Smooth muscle cell (in vitro differentiated cells): ENCODE measurements around the gene FLRT2. TPM values are rescaled to one million over a fixed set of nuclear protein-coding genes. Genes with fewer than 3 reads are reported as not detected.

Source experiments
- DNase-seq: peaks from one replicate; lab custom pipeline; 2025; ENCODE audit not compliant: unreplicated experiment; lab: John Stamatoyannopoulos, UW
- H2AFZ ChIP-seq: fragments of 200-600 bp; sonication (generic); 2 replicates; pipeline ENCODE4 v1.6.0; 2016; ENCODE audit warnings: antibody characterized with exemption, low read depth, mild to moderate bottlenecking
- H3F3A ChIP-seq: fragments of 200-600 bp; sonication (generic); 2 replicates; pipeline ENCODE4 v1.6.0; 2017; ENCODE audit warnings: antibody characterized with exemption, low read depth
- H3K27ac ChIP-seq: fragments of 200-600 bp; sonication (generic); 2 replicates; pipeline ENCODE4 v1.5.1; 2016; ENCODE audit warnings: low read depth, mild to moderate bottlenecking
- H3K27me3 ChIP-seq: fragments of 200-600 bp; sonication (generic); 2 replicates; pipeline ENCODE4 v1.6.1; 2016; ENCODE audit warnings: low read depth, mild to moderate bottlenecking
- H3K36me3 ChIP-seq: fragments of 200-600 bp; sonication (generic); 2 replicates; pipeline ENCODE4 v1.5.1; 2016; ENCODE audit warnings: low read depth
- H3K4me1 ChIP-seq: fragments of 200-600 bp; sonication (generic); 2 replicates; pipeline ENCODE4 v1.5.1; 2016; ENCODE audit warnings: low read depth
- H3K4me2 ChIP-seq: fragments of 200-600 bp; sonication (generic); 2 replicates; pipeline ENCODE4 v1.6.0; 2016; ENCODE audit warnings: mild to moderate bottlenecking
- H3K4me3 ChIP-seq: fragments of 200-600 bp; sonication (generic); 2 replicates; pipeline ENCODE4 v1.5.1; 2016; ENCODE audit warnings: mild to moderate bottlenecking
- H3K79me2 ChIP-seq: fragments of 200-600 bp; sonication (generic); 2 replicates; pipeline ENCODE4 v1.6.0; 2016; ENCODE audit warnings: low read depth, mild to moderate bottlenecking
- H3K9ac ChIP-seq: fragments of 200-600 bp; sonication (generic); 2 replicates; pipeline ENCODE4 v1.6.0; 2016; ENCODE audit warnings: low read depth
- H3K9me3 ChIP-seq: fragments of 200-600 bp; sonication (generic); replicated peaks from 2 replicates; pipeline ENCODE4 v1.5.1; 2016; ENCODE audit warnings: low read depth
- H4K20me1 ChIP-seq: fragments of 200-600 bp; sonication (generic); 2 replicates; pipeline ENCODE4 v1.6.0; 2016; ENCODE audit warnings: low read depth
- CTCF ChIP-seq: fragments of 200-600 bp; sonication (generic); IDR thresholded peaks from 2 replicates; pipeline ENCODE4 v1.5.1; 2017; ENCODE audit warnings: borderline replicate concordance, mild to moderate bottlenecking, antibody characterized with exemption; ENCODE audit not compliant: insufficient read depth, poor library complexity, severe bottlenecking
- WGBS: methylation state at CpG from one replicate; pipeline ENCODE4 v1.1.7; 2016; ENCODE audit warnings: low lambda C conversion rate; 5-methylcytosine and 5-hydroxymethylcytosine counted together
- polyA plus RNA-seq: library from polyadenylated mRNA; unstranded; fragments of >200 nt; fragmentation: Nextera tagmentation; extraction: Ambion mirVana; gene quantifications from 2 replicates; pipeline ENCODE4 v1.2.1, GENCODE V29; 2016
- total RNA-seq: library from RNA; depleted of rRNA; stranded (reverse); fragments of >200 nt; gene quantifications from 2 replicates; pipeline ENCODE4 v1.2.3, GENCODE V29; 2014

The FLRT2 gene
- total and polyA plus RNA-seq, 2 experiments from 2014 or later = 52.3 to 104 TPM

DNA sequence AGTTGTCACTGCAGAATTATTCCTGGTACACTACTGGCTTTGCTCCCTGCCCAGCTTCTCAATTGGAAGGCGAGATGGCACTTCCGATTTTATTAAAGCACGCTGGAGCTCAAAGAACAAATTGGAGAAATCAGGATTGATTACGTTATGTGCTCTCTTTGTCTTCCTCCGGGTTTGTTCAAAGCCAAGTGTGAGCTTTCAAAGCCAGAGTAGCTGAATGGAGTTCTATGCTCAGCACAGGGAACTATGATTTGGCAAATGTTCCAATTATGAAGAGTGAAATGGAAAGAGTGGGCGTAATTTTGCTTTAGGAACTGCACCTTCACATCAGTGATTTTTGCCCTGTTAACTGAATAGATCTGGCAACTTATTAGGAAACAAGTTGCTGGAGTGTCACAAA, 72.4 kb downstream of the FLRT2 start:
- peaks cover 33% of the 10 kb centered on the region for H3F3A ChIP-seq
- H3K27ac ChIP-seq = no peak overlapping the region
- H2AFZ ChIP-seq = no peak overlapping the region
- no peak overlapping the region for H3K4me2 ChIP-seq
- H4K20me1 ChIP-seq = peaks cover 23% of the 10 kb centered on the region
- no peaks in the 10 kb centered on the region for H3K27me3 ChIP-seq
- no peaks in the 10 kb centered on the region for H3K9me3 ChIP-seq
- H3K4me1 ChIP-seq = peaks cover 22% of the 10 kb centered on the region
- no peak for DNase-seq
- H3K79me2 ChIP-seq = peaks cover 70% of the 10 kb centered on the region
- no peak overlapping the region for H3K9ac ChIP-seq
- WGBS = 98% methylated on average over 6 of the region's 6 CpGs
- H3K4me3 ChIP-seq = no peak overlapping the region
- no peaks in the 10 kb centered on the region for H3K36me3 ChIP-seq
- TF ChIP-seq CTCF = no peak

- DNase-seq = no peak
- Histone ChIP-seq H3K4me2 (no peak overlapping the region), H3K36me3 (no peaks in the 10 kb centered on the region), H3K27ac (peak overlapping the region; percentile 58), H3K4me1 (peaks cover 22% of the 10 kb centered on the region), H3K79me2 (peaks cover 73% of the 10 kb centered on the region), H3K27me3 (no peaks in the 10 kb centered on the region), H3F3A (peaks cover 41% of the 10 kb centered on the region), H3K9me3 (no peaks in the 10 kb centered on the region), H4K20me1 (peaks cover 20% of the 10 kb centered on the region), H2AFZ (no peak overlapping the region), H3K4me3 (no peak overlapping the region), H3K9ac (no peak overlapping the region)
- 90% methylated on average over 4 of the region's 4 CpGs for WGBS
- TF ChIP-seq CTCF = no peak
These were observed 74.1 kb downstream of the FLRT2 start for GRCh38 chr14:85604021-85604420.

GRCh38 chr14:85604714-85605113, 74.8 kb downstream of the FLRT2 start:
- no peak for TF ChIP-seq CTCF
- WGBS = 81% methylated on average over 2 of the region's 2 CpGs
- Histone ChIP-seq H3K36me3 (no peaks in the 10 kb centered on the region), H3K4me2 (no peak overlapping the region), H3K4me1 (peaks cover 22% of the 10 kb centered on the region), H3K27ac (peak overlapping the region; percentile 58), H3K79me2 (peaks cover 74% of the 10 kb centered on the region), H3F3A (peaks cover 36% of the 10 kb centered on the region), H2AFZ (no peak overlapping the region), H3K27me3 (no peaks in the 10 kb centered on the region), H3K4me3 (no peak overlapping the region), H3K9me3 (no peaks in the 10 kb centered on the region), H3K9ac (peak overlapping the region; percentile 11), H4K20me1 (peaks cover 14% of the 10 kb centered on the region)
- DNase-seq = no peak

DNA sequence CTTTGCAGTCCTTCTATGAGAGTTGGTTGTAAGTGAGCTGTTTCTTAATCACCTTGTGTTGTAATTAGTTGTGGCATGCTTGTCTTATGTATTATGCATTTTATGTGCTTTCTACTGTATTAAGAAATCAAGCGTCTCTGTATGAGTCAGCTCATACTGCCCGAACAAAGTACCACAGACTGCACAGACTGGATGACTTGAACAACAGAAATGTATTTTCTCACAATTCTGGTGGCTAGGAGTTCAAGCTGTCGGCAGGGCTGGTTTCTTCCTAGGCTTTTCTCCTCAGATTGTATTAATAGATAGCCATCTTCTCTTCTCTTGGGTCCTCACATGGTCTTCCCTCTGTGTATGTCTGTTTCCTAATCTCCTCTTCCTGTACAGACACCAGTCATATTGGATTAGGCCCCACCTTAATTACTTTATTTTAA, 77.7 kb downstream of the FLRT2 start:
- no peaks in the 10 kb centered on the region for H3K27me3 ChIP-seq
- no peak overlapping the region for H3K4me3 ChIP-seq
- no peak for TF ChIP-seq CTCF
- DNase-seq = no peak
- H3K4me2 ChIP-seq = peak overlapping the region; percentile 71
- H3F3A ChIP-seq = peaks cover 27% of the 10 kb centered on the region
- no peaks in the 10 kb centered on the region for H3K36me3 ChIP-seq
- H4K20me1 ChIP-seq = peaks cover 16% of the 10 kb centered on the region
- H3K79me2 ChIP-seq = peaks cover 74% of the 10 kb centered on the region
- no peak overlapping the region for H2AFZ ChIP-seq
- peak overlapping the region; percentile 55 for H3K9ac ChIP-seq
- no peaks in the 10 kb centered on the region for H3K9me3 ChIP-seq
- peaks cover 6% of the 10 kb centered on the region for H3K4me1 ChIP-seq
- 0% methylated on average over 3 of the region's 3 CpGs for WGBS
- peak overlapping the region; percentile 96 for H3K27ac ChIP-seq
